Parathyroid adenoma (tissue), 2 donors: Measurements from ENCODE around the gene CYSLTR1.
"Not testable (repeated sequence)": the region's sequence is repeated elsewhere in the genome, so short reads cannot be mapped to it uniquely, and the experiment has no call there.

ENCODE experiments used
- H2AFZ ChIP-seq: fragments of 300-600 bp; sonication (generic); one replicate; pipeline ENCODE4 v1.7.0; 2017; ENCODE audit warnings: antibody characterized with exemption, mild to moderate bottlenecking
- H3K27ac ChIP-seq: fragments of 300-600 bp; sonication (generic); one replicate; pipeline ENCODE4 v1.7.0; 2017
- H3K27me3 ChIP-seq: fragments of 300-600 bp; sonication (generic); one replicate; pipeline ENCODE4 v1.7.0; 2017; ENCODE audit warnings: low read length; ENCODE audit not compliant: control insufficient read depth, insufficient read depth
- H3K36me3 ChIP-seq: fragments of 300-600 bp; sonication (generic); one replicate; pipeline ENCODE4 v1.7.0; 2017; ENCODE audit warnings: low read length; ENCODE audit not compliant: control insufficient read depth, insufficient read depth
- H3K4me1 ChIP-seq: fragments of 300-600 bp; sonication (generic); one replicate; pipeline ENCODE4 v1.7.0; 2017; ENCODE audit warnings: control low read depth
- H3K4me2 ChIP-seq: fragments of 300-600 bp; sonication (generic); one replicate; pipeline ENCODE4 v1.7.0; 2017; ENCODE audit warnings: low read length
- H3K4me3 ChIP-seq: fragments of 300-600 bp; sonication (generic); one replicate; pipeline ENCODE4 v1.7.0; 2017; ENCODE audit warnings: low read depth, low read length
- H3K79me2 ChIP-seq: fragments of 300-600 bp; sonication (generic); one replicate; pipeline ENCODE4 v1.7.0; 2017; ENCODE audit warnings: control low read depth
- H3K9ac ChIP-seq: fragments of 300-600 bp; sonication (generic); one replicate; pipeline ENCODE4 v1.7.0; 2017; ENCODE audit warnings: mild to moderate bottlenecking
- H3K9me3 ChIP-seq: fragments of 300-600 bp; sonication (generic); one replicate; pipeline ENCODE4 v1.7.0; 2017; ENCODE audit warnings: low read length; ENCODE audit not compliant: control insufficient read depth
- CTCF ChIP-seq: fragments of 300-600 bp; sonication (generic); IDR thresholded peaks from one replicate; pipeline ENCODE4 v1.7.0; 2017; ENCODE audit warnings: antibody characterized with exemption, mild to moderate bottlenecking
- donor health status: primary hyperparathyroidism.

The CYSLTR1 gene

GRCh38 chrX:78315745-78316144 is 11.7 kb downstream of the CYSLTR1 start:
- H3K9me3 ChIP-seq, result no peaks in the 10 kb centered on the region
- H3K4me3 ChIP-seq, result no peak overlapping the region
- no peaks in the 10 kb centered on the region for H3K4me1 ChIP-seq
- H3K4me2 ChIP-seq, result no peak overlapping the region
- no peak overlapping the region for H2AFZ ChIP-seq
- no peaks in the 10 kb centered on the region for H3K27me3 ChIP-seq
- no peak overlapping the region for H3K27ac ChIP-seq
- no peaks in the 10 kb centered on the region for H3K79me2 ChIP-seq
- no peak for TF ChIP-seq CTCF
- H3K9ac ChIP-seq, result no peak overlapping the region
- no peaks in the 10 kb centered on the region for H3K36me3 ChIP-seq

- Histone ChIP-seq H3K36me3 (no peaks in the 10 kb centered on the region), H3K27me3 (no peaks in the 10 kb centered on the region), H3K4me3 (no peak overlapping the region), H3K4me2 (no peak overlapping the region), H3K27ac (no peak overlapping the region), H2AFZ (no peak overlapping the region), H3K79me2 (no peaks in the 10 kb centered on the region), H3K9me3 (no peaks in the 10 kb centered on the region), H3K4me1 (no peaks in the 10 kb centered on the region), H3K9ac (no peak overlapping the region)
- TF ChIP-seq CTCF, result no peak
Measured at GRCh38 chrX:78314561-78314960, 12.8 kb downstream of the CYSLTR1 start.

- no peak overlapping the region for H3K4me3 ChIP-seq
- H3K9me3 ChIP-seq, result no peaks in the 10 kb centered on the region
- H3K36me3 ChIP-seq, result no peaks in the 10 kb centered on the region
- H3K79me2 ChIP-seq, result no peaks in the 10 kb centered on the region
- no peak overlapping the region for H3K9ac ChIP-seq
- H2AFZ ChIP-seq, result no peak overlapping the region
- no peak overlapping the region for H3K4me2 ChIP-seq
- no peak overlapping the region for H3K27ac ChIP-seq
- no peak for TF ChIP-seq CTCF
- no peaks in the 10 kb centered on the region for H3K4me1 ChIP-seq
- no peaks in the 10 kb centered on the region for H3K27me3 ChIP-seq
Measured at GRCh38 chrX:78313526-78313925, 13.9 kb downstream of the CYSLTR1 start.

- no peak overlapping the region for H3K27ac ChIP-seq
- no peaks in the 10 kb centered on the region for H3K4me1 ChIP-seq
- H3K9ac ChIP-seq, result no peak overlapping the region
- no peak overlapping the region for H3K4me3 ChIP-seq
- no peaks in the 10 kb centered on the region for H3K79me2 ChIP-seq
- no peak overlapping the region for H2AFZ ChIP-seq
- TF ChIP-seq CTCF, result no peak
- H3K36me3 ChIP-seq, result no peaks in the 10 kb centered on the region
- H3K27me3 ChIP-seq, result no peaks in the 10 kb centered on the region
- no peaks in the 10 kb centered on the region for H3K9me3 ChIP-seq
- no peak overlapping the region for H3K4me2 ChIP-seq
Measured at GRCh38 chrX:78307665-78308064, 19.7 kb downstream of the CYSLTR1 start.

GRCh38 chrX:78303086-78303485 is 24.3 kb downstream of the CYSLTR1 start:
- H3K27me3 ChIP-seq, result no peaks in the 10 kb centered on the region
- H3K36me3 ChIP-seq, result no peaks in the 10 kb centered on the region
- H3K79me2 ChIP-seq, result no peaks in the 10 kb centered on the region
- no peak overlapping the region for H3K4me2 ChIP-seq
- H3K4me1 ChIP-seq, result no peaks in the 10 kb centered on the region
- H2AFZ ChIP-seq, result no peak overlapping the region
- H3K4me3 ChIP-seq, result no peak overlapping the region
- H3K9ac ChIP-seq, result no peak overlapping the region
- H3K9me3 ChIP-seq, result no peaks in the 10 kb centered on the region
- TF ChIP-seq CTCF, result no peak
- H3K27ac ChIP-seq, result no peak overlapping the region

- not testable (repeated sequence) for H3K27me3 ChIP-seq, H3K9me3 ChIP-seq, H3K4me2 ChIP-seq, H3K4me1 ChIP-seq, H3K36me3 ChIP-seq, H3K4me3 ChIP-seq, H3K79me2 ChIP-seq, H3K9ac ChIP-seq, H2AFZ ChIP-seq, H3K27ac ChIP-seq
Measured at GRCh38 chrX:78300933-78301332, 26.5 kb downstream of the CYSLTR1 start.
